ENCODE results near the gene PLGRKT. TPM values are rescaled to one million over a fixed set of nuclear protein-coding genes. Genes with fewer than 3 reads are reported as not detected.
"Not testable (repeated sequence)": the region's sequence is repeated elsewhere in the genome, so short reads cannot be mapped to it uniquely, and the experiment has no call there.

The PLGRKT gene
- total RNA-seq, 4 donors from 2014 or later, result 6.9 to 18.5 (median 13.4) TPM

DNA sequence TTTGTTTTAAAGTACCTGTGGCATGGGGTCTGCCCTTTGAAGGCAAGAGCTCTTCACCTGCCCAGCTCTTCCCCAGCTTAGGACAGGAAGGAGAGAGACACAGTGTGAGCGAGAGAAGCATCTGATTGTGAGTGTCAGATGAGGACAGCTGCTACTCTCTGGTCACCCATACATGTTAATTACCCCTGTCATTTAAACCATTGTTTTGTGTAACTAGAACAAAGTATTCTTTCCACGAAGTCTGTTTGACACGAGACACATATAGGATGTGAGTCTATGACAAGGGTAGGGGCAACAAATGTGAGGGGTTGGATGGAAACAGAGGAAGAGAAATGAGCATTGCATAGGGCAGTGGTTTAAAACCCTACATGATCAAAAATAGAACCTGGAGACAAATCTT lies 9.6 kb upstream of the PLGRKT start:
- Histone ChIP-seq H3K9me3 (no peaks in the 10 kb centered on the region), H3K27ac (no peak overlapping the region), H3K4me1 (peaks cover 23% of the 10 kb centered on the region), H3K27me3 (no peaks in the 10 kb centered on the region), H3K4me3 (no peak overlapping the region), H3K36me3 (no peaks in the 10 kb centered on the region)
- WGBS, result 92% methylated on average over 3 of the region's 3 CpGs
- DNase-seq (ENCODE audit: low spot score in 2 of 2), result no peak
- TF ChIP-seq, protein P1, sequence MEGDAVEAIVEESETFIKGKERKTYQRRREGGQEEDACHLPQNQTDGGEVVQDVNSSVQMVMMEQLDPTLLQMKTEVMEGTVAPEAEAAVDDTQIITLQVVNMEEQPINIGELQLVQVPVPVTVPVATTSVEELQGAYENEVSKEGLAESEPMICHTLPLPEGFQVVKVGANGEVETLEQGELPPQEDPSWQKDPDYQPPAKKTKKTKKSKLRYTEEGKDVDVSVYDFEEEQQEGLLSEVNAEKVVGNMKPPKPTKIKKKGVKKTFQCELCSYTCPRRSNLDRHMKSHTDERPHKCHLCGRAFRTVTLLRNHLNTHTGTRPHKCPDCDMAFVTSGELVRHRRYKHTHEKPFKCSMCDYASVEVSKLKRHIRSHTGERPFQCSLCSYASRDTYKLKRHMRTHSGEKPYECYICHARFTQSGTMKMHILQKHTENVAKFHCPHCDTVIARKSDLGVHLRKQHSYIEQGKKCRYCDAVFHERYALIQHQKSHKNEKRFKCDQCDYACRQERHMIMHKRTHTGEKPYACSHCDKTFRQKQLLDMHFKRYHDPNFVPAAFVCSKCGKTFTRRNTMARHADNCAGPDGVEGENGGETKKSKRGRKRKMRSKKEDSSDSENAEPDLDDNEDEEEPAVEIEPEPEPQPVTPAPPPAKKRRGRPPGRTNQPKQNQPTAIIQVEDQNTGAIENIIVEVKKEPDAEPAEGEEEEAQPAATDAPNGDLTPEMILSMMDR (IDR thresholded peaks at IDR 0.05), result no peak
- TF ChIP-seq EP300 (IDR thresholded peaks at IDR 0.05), result no peak
- TF ChIP-seq POLR2A (IDR thresholded peaks at IDR 0.05), result no peak
- TF ChIP-seq POLR2AphosphoS5 (IDR thresholded peaks at IDR 0.05), result no peak

DNA sequence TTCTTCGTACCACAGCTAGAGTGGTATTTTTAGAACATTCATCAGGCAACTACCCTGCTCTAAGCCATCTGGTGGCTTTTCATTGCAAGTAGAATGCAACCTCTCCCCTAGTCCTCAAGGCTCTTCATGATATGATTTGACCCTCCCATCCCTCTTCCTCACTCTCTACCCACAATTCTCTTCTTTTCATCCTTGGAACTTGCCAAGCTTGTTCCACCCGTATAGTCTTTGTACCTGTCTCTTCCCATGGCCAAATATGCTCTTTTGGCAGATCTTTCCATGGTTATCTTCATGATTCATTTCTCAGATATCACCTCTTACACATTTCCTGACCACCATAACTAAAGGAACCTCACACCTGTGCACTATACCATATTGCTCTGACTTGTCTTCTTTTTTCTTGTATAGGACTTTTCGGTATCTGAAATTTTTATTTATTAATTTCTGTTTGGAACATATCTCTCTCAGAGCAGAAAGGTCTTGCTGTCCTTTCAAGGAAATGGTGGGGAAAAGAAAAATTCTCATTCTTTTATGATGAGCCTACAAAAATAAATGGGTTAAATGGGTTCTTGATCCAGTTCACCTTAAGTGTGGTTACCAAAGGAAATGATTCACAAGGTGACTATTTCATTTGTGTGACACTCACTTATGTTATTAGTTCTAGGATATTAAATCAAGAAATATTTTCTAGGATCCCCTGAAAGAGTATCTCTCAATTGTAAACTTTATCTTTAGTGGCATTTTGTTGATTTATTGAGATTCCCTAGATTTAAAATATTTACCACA lies 8.9 kb upstream of the PLGRKT start:
- Histone ChIP-seq H3K27ac (no peak overlapping the region), H3K4me3 (no peak overlapping the region), H3K9me3 (no peaks in the 10 kb centered on the region), H3K4me1 (peaks cover 23% of the 10 kb centered on the region), H3K27me3 (no peaks in the 10 kb centered on the region), H3K36me3 (no peaks in the 10 kb centered on the region)
- TF ChIP-seq, protein P1 (IDR thresholded peaks at IDR 0.05), result no peak
- TF ChIP-seq POLR2AphosphoS5 (IDR thresholded peaks at IDR 0.05), result no peak
- no peak for TF ChIP-seq POLR2A (IDR thresholded peaks at IDR 0.05)
- TF ChIP-seq EP300 (IDR thresholded peaks at IDR 0.05), result no peak
- DNase-seq (ENCODE audit: low spot score in 2 of 2), result no peak
- 76% methylated on average over 3 of the region's 3 CpGs for WGBS

DNA sequence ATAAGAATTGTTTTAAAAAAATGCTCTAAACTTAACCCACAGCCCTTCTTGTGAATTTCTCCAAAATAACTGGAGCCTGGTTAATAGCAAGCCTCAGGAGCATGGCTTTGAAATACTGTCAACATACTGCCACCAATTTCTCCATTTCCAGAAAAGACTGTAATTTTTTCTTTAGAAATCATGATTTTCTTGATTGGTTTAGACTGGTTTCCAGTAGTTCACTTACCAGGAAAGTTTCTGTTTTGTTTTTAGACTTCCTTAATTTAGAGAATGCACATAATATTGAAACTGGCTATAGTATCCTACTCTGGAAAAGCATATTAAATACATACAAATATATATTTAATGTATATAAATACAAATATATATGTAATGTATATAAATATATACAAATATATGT lies 8.2 kb upstream of the PLGRKT start:
- no peak overlapping the region for H3K4me3 ChIP-seq
- no peaks in the 10 kb centered on the region for H3K27me3 ChIP-seq
- peaks cover 16% of the 10 kb centered on the region for H3K4me1 ChIP-seq
- H3K36me3 ChIP-seq, result no peaks in the 10 kb centered on the region
- no peaks in the 10 kb centered on the region for H3K9me3 ChIP-seq
- no peak for DNase-seq (ENCODE audit: low spot score in 2 of 2)
- no peak for TF ChIP-seq POLR2AphosphoS5 (IDR thresholded peaks at IDR 0.05)
- TF ChIP-seq POLR2A (IDR thresholded peaks at IDR 0.05), result no peak
- no peak for TF ChIP-seq EP300 (IDR thresholded peaks at IDR 0.05)
- TF ChIP-seq, protein P1 (IDR thresholded peaks at IDR 0.05), result no peak
- no peak overlapping the region for H3K27ac ChIP-seq

DNA sequence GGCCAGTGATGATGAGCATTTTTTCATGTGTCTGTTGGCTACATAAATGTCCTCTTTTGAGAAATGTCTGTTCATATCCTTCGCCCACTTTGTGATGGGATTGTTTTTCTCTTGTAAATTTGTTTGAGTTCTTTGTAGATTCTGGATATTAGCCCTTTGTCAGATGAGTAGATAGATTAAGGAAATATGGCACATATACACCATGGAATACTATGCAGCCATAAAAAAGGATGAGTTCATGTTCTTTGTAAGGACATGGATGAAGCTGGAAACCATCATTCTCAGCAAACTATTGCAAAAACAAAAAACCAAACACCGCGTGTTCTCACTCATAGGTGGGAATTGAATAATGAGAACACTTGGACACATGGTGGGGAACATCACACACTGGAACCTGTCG lies 7.4 kb upstream of the PLGRKT start:
- not testable (repeated sequence) for H3K27me3 ChIP-seq; H3K27ac ChIP-seq; H3K36me3 ChIP-seq; H3K9me3 ChIP-seq; DNase-seq (ENCODE audit: low spot score in 2 of 2); H3K4me3 ChIP-seq
- 89% methylated on average over 4 of the region's 4 CpGs for WGBS
- H3K4me1 ChIP-seq, result peaks cover 11% of the 10 kb centered on the region

DNA sequence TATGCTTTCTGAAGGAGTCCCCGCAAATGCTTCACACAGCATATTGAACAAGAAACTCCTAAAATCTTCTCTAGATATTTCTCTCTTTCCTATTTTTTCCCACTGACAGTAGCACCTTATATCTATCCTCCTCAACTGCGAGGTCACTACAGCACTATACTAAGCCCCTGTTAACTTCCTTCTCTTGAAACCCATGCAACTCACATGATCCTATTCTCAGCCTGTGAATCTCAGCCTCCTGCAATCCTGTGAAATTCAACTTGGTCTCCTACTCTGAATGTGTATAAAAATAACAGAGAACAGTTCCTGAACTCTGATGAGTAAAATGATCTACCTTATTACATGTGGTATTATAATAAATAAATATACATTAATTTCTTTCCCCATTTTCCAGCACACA lies 6.1 kb upstream of the PLGRKT start:
- Histone ChIP-seq H3K27ac (no peak overlapping the region), H3K4me3 (no peak overlapping the region), H3K27me3 (no peaks in the 10 kb centered on the region), H3K4me1 (peaks cover under 1% of the 10 kb centered on the region), H3K9me3 (no peaks in the 10 kb centered on the region), H3K36me3 (no peaks in the 10 kb centered on the region)
- DNase-seq (ENCODE audit: low spot score in 2 of 2), result no peak
- WGBS, result 79% methylated on average over 2 of the region's 2 CpGs
- TF ChIP-seq, protein P1 (IDR thresholded peaks at IDR 0.05), result no peak
- no peak for TF ChIP-seq POLR2A (IDR thresholded peaks at IDR 0.05)
- TF ChIP-seq EP300 (IDR thresholded peaks at IDR 0.05), result no peak
- no peak for TF ChIP-seq POLR2AphosphoS5 (IDR thresholded peaks at IDR 0.05)
